SK-N-SH (cell line): ENCODE measurements around the gene MYO16. TPM values are rescaled to one million over a fixed set of nuclear protein-coding genes. Genes with fewer than 3 reads are reported as not detected.

Experiments
- CTCF ChIA-PET: fragments of 300-600, 350-600 bp; formaldehyde crosslinking; extraction: SDS; loops from one replicate; lab custom pipeline; 2021; lab: Yijun Ruan, JAX
- POLR2A ChIA-PET: fragments of 350-600 bp; sonication (Branson Sonifier 250); formaldehyde crosslinking; extraction: SDS; loops from one replicate; lab custom pipeline; 2020; ENCODE audit warnings: antibody characterized with exemption, inconsistent platforms; lab: Yijun Ruan, JAX
- DNase-seq: peaks from one replicate; pipeline ENCODE4 v3.0.0; 2012
- H2AFZ ChIP-seq: fragments of 200-600 bp; sonication (generic); 2 replicates; pipeline ENCODE4 v1.8.1; 2016; ENCODE audit warnings: antibody characterized with exemption, mild to moderate bottlenecking, low read depth
- H3F3A ChIP-seq: fragments of 200-600 bp; sonication (generic); replicated peaks from 2 replicates; pipeline ENCODE3; 2016; ENCODE audit warnings: antibody characterized with exemption, mild to moderate bottlenecking; ENCODE audit not compliant: insufficient read depth
- H3K27ac ChIP-seq, 2 experiments: fragments of 200-500 bp in 1 of 2; fragments of 200-600 bp in 1 of 2; sonication (Bioruptor generic) in 1 of 2; sonication (generic), shearing (Covaris generic) in 1 of 2; 2 replicates each; pipeline versions ENCODE4 v1.5.1 to v1.6.1; 2014 to 2016; ENCODE audit warnings: low read depth in 2 of 2, inconsistent platforms in 1 of 2, low read length in 1 of 2, mild to moderate bottlenecking in 1 of 2, mixed read lengths in 1 of 2
- H3K27me3 ChIP-seq: fragments of 200-600 bp; sonication (generic), shearing (Covaris generic); 2 replicates; pipeline ENCODE4 v1.6.1; 2016; ENCODE audit warnings: mixed run types; ENCODE audit not compliant: insufficient read depth
- H3K36me3 ChIP-seq, 2 experiments: fragments of 200-500 bp in 1 of 2; fragments of 200-600 bp in 1 of 2; sonication (Bioruptor generic) in 1 of 2; sonication (generic) in 1 of 2; replicated peaks in 1 of 2; 2 replicates each; pipeline versions ENCODE3 to v1.5.1; 2014 to 2016; ENCODE audit warnings: low read length in 1 of 2, mild to moderate bottlenecking in 1 of 2; ENCODE audit not compliant: insufficient read depth in 2 of 2, control insufficient read depth in 1 of 2
- H3K4me1 ChIP-seq, 2 experiments: fragments of 200-500 bp in 1 of 2; fragments of 200-600 bp in 1 of 2; sonication (Bioruptor generic) in 1 of 2; sonication (generic), shearing (Covaris generic) in 1 of 2; 2 replicates each; pipeline versions ENCODE4 v1.5.1 to v1.6.1; 2014 to 2016; ENCODE audit warnings: low read depth in 1 of 2, low read length in 1 of 2, mixed run types in 1 of 2; ENCODE audit not compliant: insufficient read depth in 2 of 2, control insufficient read depth in 1 of 2
- H3K4me2 ChIP-seq: fragments of 200-600 bp; sonication (generic), shearing (Covaris generic); 2 replicates; pipeline ENCODE4 v1.6.1; 2017; ENCODE audit warnings: mixed run types
- H3K4me3 ChIP-seq, 2 experiments: fragments of 200-500 bp in 1 of 2; fragments of 200-600 bp in 1 of 2; sonication (Bioruptor generic) in 1 of 2; sonication (generic), shearing (Covaris generic) in 1 of 2; 2 replicates each; pipeline versions ENCODE4 v1.5.1 to v1.8.1; 2014 to 2016; ENCODE audit warnings: low read depth in 2 of 2, inconsistent platforms in 1 of 2, low read length in 1 of 2, mild to moderate bottlenecking in 1 of 2, mixed read lengths in 1 of 2, moderate library complexity in 1 of 2
- H3K79me2 ChIP-seq: fragments of 200-600 bp; sonication (generic); 2 replicates; pipeline ENCODE4 v1.8.1; 2017; ENCODE audit warnings: mild to moderate bottlenecking; ENCODE audit not compliant: insufficient read depth
- H3K9ac ChIP-seq: fragments of 200-600 bp; sonication (generic); 2 replicates; pipeline ENCODE4 v1.6.1; 2017; ENCODE audit warnings: mixed run types
- H3K9me2 ChIP-seq: fragments of 200-600 bp; sonication (generic); 2 replicates; pipeline ENCODE4 v1.6.1; 2017; ENCODE audit warnings: mixed run types
- H3K9me3 ChIP-seq: fragments of 200-600 bp; sonication (generic); 2 replicates; pipeline ENCODE4 v1.6.1; 2017; ENCODE audit warnings: mixed run types, mild to moderate bottlenecking, moderate library complexity
- H4K20me1 ChIP-seq: fragments of 200-600 bp; sonication (generic); 2 replicates; pipeline ENCODE4 v1.6.1; 2017; ENCODE audit warnings: mild to moderate bottlenecking, mixed run types; ENCODE audit not compliant: insufficient read depth
- CHD2 ChIP-seq: fragments of 150-350 bp; IDR thresholded peaks from 2 replicates; pipeline ENCODE4 v1.6.1; 2018; ENCODE audit warnings: low read length; ENCODE audit not compliant: partially characterized antibody
- ELF1 ChIP-seq: IDR thresholded peaks from 2 replicates; pipeline ENCODE4 v1.4.0; 2012
- FOXJ3 ChIP-seq: sonication (generic); formaldehyde crosslinking; IDR thresholded peaks from 2 replicates; pipeline ENCODE4 v1.5.1; 2020; ENCODE audit warnings: mild to moderate bottlenecking, missing genetic modification reagents
- FOXM1 ChIP-seq: IDR thresholded peaks from 2 replicates; pipeline ENCODE4 v1.4.0; 2012; ENCODE audit warnings: low read depth, mild to moderate bottlenecking
- GATA2 ChIP-seq: sonication (generic); formaldehyde crosslinking; IDR thresholded peaks from 2 replicates; pipeline ENCODE4 v1.5.0; 2020; ENCODE audit warnings: mild to moderate bottlenecking, missing genetic modification reagents
- JUND ChIP-seq: IDR thresholded peaks from 2 replicates; pipeline ENCODE4 v1.4.0; 2012
- NFIC ChIP-seq: IDR thresholded peaks from 2 replicates; pipeline ENCODE4 v1.4.0; 2012; ENCODE audit warnings: borderline replicate concordance
- SMC3 ChIP-seq: IDR thresholded peaks from 2 replicates; pipeline ENCODE4 v1.6.1; 2012; ENCODE audit warnings: low read depth, low read length, improper control_type of control experiment
- WGBS: methylation state at CpG from one replicate; pipeline ENCODE4 v1.1.6; 2017; ENCODE audit warnings: low lambda C conversion rate; 5-methylcytosine and 5-hydroxymethylcytosine counted together
- polyA plus RNA-seq, 3 experiments: library from polyadenylated mRNA; depleted of rRNA; stranded (reverse); fragments of >200 nt; gene quantifications; 2 replicates each; pipeline ENCODE4 v1.2.3, GENCODE V29; 2012
- TF ChIP-seq, protein P1 (sequence below): IDR thresholded peaks from 2 replicates; pipeline ENCODE4 v1.4.0; 2012; ENCODE audit warnings: low read depth, borderline replicate concordance
- TF ChIP-seq, protein P2 (sequence below): IDR thresholded peaks from 2 replicates; pipeline ENCODE4 v1.4.0; 2012; ENCODE audit warnings: low read depth
- TF ChIP-seq, protein P3 (sequence below): fragments of 150-350 bp; IDR thresholded peaks from 2 replicates; pipeline ENCODE4 v1.6.1; 2016; ENCODE audit warnings: mild to moderate bottlenecking, low read depth, low read length
- TF ChIP-seq, protein P4 (sequence below): IDR thresholded peaks from 2 replicates; pipeline ENCODE4 v1.6.1; 2012; ENCODE audit warnings: mild to moderate bottlenecking, low read depth, low read length, moderate library complexity

The MYO16 gene
- polyA plus RNA-seq, 1 of the 3 experiments (the other 2 are of a cell fraction), result 0.07 TPM

DNA sequence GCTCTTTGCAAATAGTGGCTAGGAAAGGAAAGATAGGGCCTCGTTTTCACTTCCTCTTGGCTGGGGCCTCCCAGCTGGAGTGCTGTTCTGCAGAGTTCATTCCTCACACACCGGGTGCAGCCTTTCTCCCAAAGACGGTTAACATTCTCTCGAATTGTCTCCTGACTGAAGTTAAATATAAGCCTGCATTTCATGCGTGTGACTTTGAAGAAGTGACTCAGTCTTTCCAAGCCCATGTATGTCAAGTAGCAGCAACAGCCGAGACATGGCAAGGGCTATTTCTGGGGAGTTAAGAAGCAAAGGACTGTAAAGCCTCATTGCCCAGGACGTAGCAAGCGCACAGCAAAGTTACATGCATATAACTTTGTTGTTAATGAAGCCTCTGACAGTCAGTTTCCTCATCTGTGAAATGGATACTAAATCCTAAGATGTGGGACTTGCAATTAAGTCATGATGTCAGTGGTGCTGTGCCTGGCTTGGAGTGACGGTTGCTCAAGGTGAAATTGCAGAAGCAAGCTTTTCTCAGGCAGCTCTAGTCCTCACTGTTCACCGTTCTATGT, 502.4 kb downstream of the MYO16 start:
- Histone ChIP-seq H3K9me3 (no peaks in the 10 kb centered on the region), H3K9me2 (no peaks in the 10 kb centered on the region), H3K79me2 (no peaks in the 10 kb centered on the region), H4K20me1 (no peaks in the 10 kb centered on the region), H3K9ac (no peak overlapping the region), H3K36me3 (no peaks in the 10 kb centered on the region), H3K4me1 (peaks cover 0 to 9% of the 10 kb centered on the region in 2 experiments; a peak in 2 of 4 replicates), H3K4me2 (no peak overlapping the region), H3K4me3 (no peak overlapping the region), H3F3A (no peaks in the 10 kb centered on the region), H2AFZ (no peak overlapping the region), H3K27ac (no peak overlapping the region), H3K27me3 (no peaks in the 10 kb centered on the region)
- CTCF ChIA-PET, result no interaction called here
- TF ChIP-seq CHD2 (no peak), NFIC (no peak), SMC3 (no peak), GATA2 (CRISPR knock-in tag) (no peak)
- TF ChIP-seq, protein P1, sequence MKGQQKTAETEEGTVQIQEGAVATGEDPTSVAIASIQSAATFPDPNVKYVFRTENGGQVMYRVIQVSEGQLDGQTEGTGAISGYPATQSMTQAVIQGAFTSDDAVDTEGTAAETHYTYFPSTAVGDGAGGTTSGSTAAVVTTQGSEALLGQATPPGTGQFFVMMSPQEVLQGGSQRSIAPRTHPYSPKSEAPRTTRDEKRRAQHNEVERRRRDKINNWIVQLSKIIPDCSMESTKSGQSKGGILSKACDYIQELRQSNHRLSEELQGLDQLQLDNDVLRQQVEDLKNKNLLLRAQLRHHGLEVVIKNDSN, result no peak
- TF ChIP-seq, protein P2, sequence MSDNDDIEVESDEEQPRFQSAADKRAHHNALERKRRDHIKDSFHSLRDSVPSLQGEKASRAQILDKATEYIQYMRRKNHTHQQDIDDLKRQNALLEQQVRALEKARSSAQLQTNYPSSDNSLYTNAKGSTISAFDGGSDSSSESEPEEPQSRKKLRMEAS, result no peak
- 93% methylated on average over 10 of the region's 10 CpGs for WGBS
- DNase-seq, result no peak
- POLR2A ChIA-PET, result no interaction called here

DNA sequence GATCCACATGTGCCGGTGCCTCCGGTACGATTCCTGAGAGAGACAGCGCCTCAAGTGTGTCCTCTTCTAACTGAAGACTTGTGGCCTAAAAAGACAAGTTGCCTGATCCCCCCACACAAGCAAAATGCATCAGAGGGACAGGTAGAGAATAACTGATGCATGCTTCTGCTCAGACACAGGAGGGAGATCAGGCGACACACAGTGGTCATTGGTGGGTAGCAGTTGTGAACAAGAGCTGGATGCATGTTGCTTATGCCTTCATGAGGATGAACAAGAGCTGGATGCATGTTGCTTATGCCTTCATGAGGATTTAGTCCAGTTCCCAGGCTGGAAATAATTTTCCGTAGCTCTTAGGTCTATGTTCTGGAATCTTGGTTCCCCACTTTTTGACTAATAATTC, 505.6 kb downstream of the MYO16 start:
- no peaks in the 10 kb centered on the region for H3K9me3 ChIP-seq
- no peaks in the 10 kb centered on the region for H4K20me1 ChIP-seq
- H3K4me2 ChIP-seq, result no peak overlapping the region
- TF ChIP-seq GATA2 (CRISPR knock-in tag) (no peak), JUND (no peak), NFIC (no peak), FOXJ3 (CRISPR knock-in tag) (no peak), SMC3 (no peak), ELF1 (no peak), FOXM1 (no peak), CHD2 (no peak)
- TF ChIP-seq, protein P3, sequence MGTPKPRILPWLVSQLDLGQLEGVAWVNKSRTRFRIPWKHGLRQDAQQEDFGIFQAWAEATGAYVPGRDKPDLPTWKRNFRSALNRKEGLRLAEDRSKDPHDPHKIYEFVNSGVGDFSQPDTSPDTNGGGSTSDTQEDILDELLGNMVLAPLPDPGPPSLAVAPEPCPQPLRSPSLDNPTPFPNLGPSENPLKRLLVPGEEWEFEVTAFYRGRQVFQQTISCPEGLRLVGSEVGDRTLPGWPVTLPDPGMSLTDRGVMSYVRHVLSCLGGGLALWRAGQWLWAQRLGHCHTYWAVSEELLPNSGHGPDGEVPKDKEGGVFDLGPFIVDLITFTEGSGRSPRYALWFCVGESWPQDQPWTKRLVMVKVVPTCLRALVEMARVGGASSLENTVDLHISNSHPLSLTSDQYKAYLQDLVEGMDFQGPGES, result no peak
- TF ChIP-seq, protein P4, sequence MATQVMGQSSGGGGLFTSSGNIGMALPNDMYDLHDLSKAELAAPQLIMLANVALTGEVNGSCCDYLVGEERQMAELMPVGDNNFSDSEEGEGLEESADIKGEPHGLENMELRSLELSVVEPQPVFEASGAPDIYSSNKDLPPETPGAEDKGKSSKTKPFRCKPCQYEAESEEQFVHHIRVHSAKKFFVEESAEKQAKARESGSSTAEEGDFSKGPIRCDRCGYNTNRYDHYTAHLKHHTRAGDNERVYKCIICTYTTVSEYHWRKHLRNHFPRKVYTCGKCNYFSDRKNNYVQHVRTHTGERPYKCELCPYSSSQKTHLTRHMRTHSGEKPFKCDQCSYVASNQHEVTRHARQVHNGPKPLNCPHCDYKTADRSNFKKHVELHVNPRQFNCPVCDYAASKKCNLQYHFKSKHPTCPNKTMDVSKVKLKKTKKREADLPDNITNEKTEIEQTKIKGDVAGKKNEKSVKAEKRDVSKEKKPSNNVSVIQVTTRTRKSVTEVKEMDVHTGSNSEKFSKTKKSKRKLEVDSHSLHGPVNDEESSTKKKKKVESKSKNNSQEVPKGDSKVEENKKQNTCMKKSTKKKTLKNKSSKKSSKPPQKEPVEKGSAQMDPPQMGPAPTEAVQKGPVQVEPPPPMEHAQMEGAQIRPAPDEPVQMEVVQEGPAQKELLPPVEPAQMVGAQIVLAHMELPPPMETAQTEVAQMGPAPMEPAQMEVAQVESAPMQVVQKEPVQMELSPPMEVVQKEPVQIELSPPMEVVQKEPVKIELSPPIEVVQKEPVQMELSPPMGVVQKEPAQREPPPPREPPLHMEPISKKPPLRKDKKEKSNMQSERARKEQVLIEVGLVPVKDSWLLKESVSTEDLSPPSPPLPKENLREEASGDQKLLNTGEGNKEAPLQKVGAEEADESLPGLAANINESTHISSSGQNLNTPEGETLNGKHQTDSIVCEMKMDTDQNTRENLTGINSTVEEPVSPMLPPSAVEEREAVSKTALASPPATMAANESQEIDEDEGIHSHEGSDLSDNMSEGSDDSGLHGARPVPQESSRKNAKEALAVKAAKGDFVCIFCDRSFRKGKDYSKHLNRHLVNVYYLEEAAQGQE, result no peak
- TF ChIP-seq, protein P2, result no peak
- no peak overlapping the region for H3K27ac ChIP-seq
- H2AFZ ChIP-seq, result no peak overlapping the region
- H3K36me3 ChIP-seq, result no peaks in the 10 kb centered on the region
- ChIA-PET POLR2A (no interaction called here), CTCF (interaction anchor here (1.8 kb wide), 1 partner anchor 174 kb away, joined by 4 read pairs; no protein-coding TSS in a partner anchor)
- no peaks in the 10 kb centered on the region for H3K79me2 ChIP-seq
- DNase-seq, result no peak
- peaks cover 0 to 7% of the 10 kb centered on the region in 2 experiments; a peak in 2 of 4 replicates for H3K4me1 ChIP-seq
- no peak overlapping the region for H3K9ac ChIP-seq
- no peak overlapping the region for H3K4me3 ChIP-seq
- H3K27me3 ChIP-seq, result no peaks in the 10 kb centered on the region
- WGBS, result 79% methylated on average over 6 of the region's 6 CpGs
- no peaks in the 10 kb centered on the region for H3F3A ChIP-seq
- no peaks in the 10 kb centered on the region for H3K9me2 ChIP-seq
